Amygdala (tissue), 56 donors: Measurements from ENCODE around the gene KLHDC7B.

Experiments used
- DNase-seq, 56 donors: peaks; one replicate each; lab custom pipeline; 2025; lab: John Stamatoyannopoulos, UW

The KLHDC7B gene

GRCh38 chr22:50545522-50546325 lies at the start of gene KLHDC7B:
Gene KLHDC7B, plus strand, starts transcription at chr22:50545899. Its CDS starts 345 bp downstream, at chr22:50546244.
- no peak for DNase-seq

GRCh38 chr22:50497093-50497492 lies 48.6 kb upstream of the KLHDC7B start:
- no peak for DNase-seq

GRCh38 chr22:50498322-50498890 lies 47.3 kb upstream of the KLHDC7B start:
- DNase-seq, result peak in 33 of 56 donors; percentile 3 to 71 (median 30)

GRCh38 chr22:50500452-50500851 lies 45.2 kb upstream of the KLHDC7B start:
- no peak for DNase-seq

- no peak for DNase-seq
These were observed 43.6 kb upstream of the KLHDC7B start for GRCh38 chr22:50502096-50502495.

- no peak for DNase-seq
These were observed 42.8 kb upstream of the KLHDC7B start for GRCh38 chr22:50502628-50503474.

- DNase-seq, result no peak
These were observed 42.1 kb upstream of the KLHDC7B start for GRCh38 chr22:50503475-50504145.

- no peak for DNase-seq
These were observed 41.1 kb upstream of the KLHDC7B start for GRCh38 chr22:50504369-50505211.

GRCh38 chr22:50505276-50505775 lies 40.4 kb upstream of the KLHDC7B start:
- no peak for DNase-seq

GRCh38 chr22:50505776-50506610 lies 39.7 kb upstream of the KLHDC7B start:
- no peak for DNase-seq

GRCh38 chr22:50506611-50507420 lies 38.9 kb upstream of the KLHDC7B start:
- DNase-seq, result peak in 1 of 56 donors; percentile 41

GRCh38 chr22:50507421-50507990 lies 38.2 kb upstream of the KLHDC7B start, which contains the start of gene LMF2:
Gene LMF2, minus strand, starts transcription at chr22:50507702. Its CDS starts 27 bp downstream, at chr22:50507675.
- peak in 30 of 56 donors; percentile 87 to 100 (median 99) for DNase-seq

- DNase-seq, result peak in 49 of 56 donors; percentile 64 to 100 (median 97)
These were observed 37.5 kb upstream of the KLHDC7B start, which contains the start of gene NCAPH2 for GRCh38 chr22:50507991-50508884. Gene NCAPH2, plus strand, starts transcription at chr22:50508224. Its CDS starts 114 bp downstream, at chr22:50508338.

GRCh38 chr22:50508897-50509296 lies 36.8 kb upstream of the KLHDC7B start:
- no peak for DNase-seq

GRCh38 chr22:50513175-50513574 lies 32.5 kb upstream of the KLHDC7B start:
- no peak for DNase-seq

GRCh38 chr22:50516068-50516467 lies 29.6 kb upstream of the KLHDC7B start:
- DNase-seq, result no peak
